ENCODE results near the gene HDAC9. TPM values are rescaled to one million over a fixed set of nuclear protein-coding genes. Genes with fewer than 3 reads are reported as not detected.

Gene HDAC9
- total RNA-seq, 4 donors from 2014 or later = 63.0 to 130 (median 107) TPM

- DNase-seq (ENCODE audit: extremely low spot score) = no peak
- WGBS = 80% methylated on average over 2 of the region's 2 CpGs
- intact Hi-C loops (cut with DNase I) = no loop called here
Measured at GRCh38 chr7:18675579-18675978, 180.0 kb downstream of the HDAC9 start.

GRCh38 chr7:18679261-18679660, 183.7 kb downstream of the HDAC9 start:
- 100% methylated on average over 1 of the region's 1 CpG for WGBS
- Histone ChIP-seq H3K27ac (replicated peaks in 1 of 4) (no peak overlapping the region), H3K27me3 (no peaks in the 10 kb centered on the region), H3K4me3 (no peak overlapping the region), H3K9me3 (no peaks in the 10 kb centered on the region), H3K36me3 (no peaks in the 10 kb centered on the region), H3K4me1 (no peaks in the 10 kb centered on the region)
- DNase-seq (ENCODE audit: extremely low spot score) = no peak
- TF ChIP-seq EP300 (IDR thresholded peaks at IDR 0.05) (no peak), CTCF (IDR thresholded peaks at IDR 0.05) (no peak), POLR2A (IDR thresholded peaks at IDR 0.05; ENCODE audit: low read depth) (no peak)
- intact Hi-C loops (cut with DNase I) = no loop called here

More at GRCh38 chr7:18675579-18675978, 180.0 kb downstream of the HDAC9 start:
- Histone ChIP-seq H3K9me3 (no peaks in the 10 kb centered on the region), H3K4me1 (no peaks in the 10 kb centered on the region), H3K36me3 (no peaks in the 10 kb centered on the region), H3K4me3 (no peak overlapping the region), H3K27me3 (no peaks in the 10 kb centered on the region), H3K27ac (replicated peaks in 1 of 4) (no peak overlapping the region)
- TF ChIP-seq EP300 (IDR thresholded peaks at IDR 0.05) (no peak), CTCF (IDR thresholded peaks at IDR 0.05) (no peak), POLR2AphosphoS5 (IDR thresholded peaks at IDR 0.05) (no peak), POLR2A (IDR thresholded peaks at IDR 0.05; ENCODE audit: low read depth) (no peak)

GRCh38 chr7:18680576-18680975, 185.0 kb downstream of the HDAC9 start:
- 70% methylated on average over 2 of the region's 2 CpGs for WGBS
- Histone ChIP-seq H3K36me3 (no peaks in the 10 kb centered on the region), H3K4me3 (no peak overlapping the region), H3K27ac (replicated peaks in 1 of 4) (no peak overlapping the region), H3K9me3 (no peaks in the 10 kb centered on the region), H3K4me1 (no peaks in the 10 kb centered on the region), H3K27me3 (no peaks in the 10 kb centered on the region)
- no peak for DNase-seq (ENCODE audit: extremely low spot score)
- intact Hi-C loops (cut with DNase I) = no loop called here
- TF ChIP-seq POLR2AphosphoS5 (IDR thresholded peaks at IDR 0.05) (no peak), CTCF (IDR thresholded peaks at IDR 0.05) (no peak), EP300 (IDR thresholded peaks at IDR 0.05) (no peak), POLR2A (IDR thresholded peaks at IDR 0.05; ENCODE audit: low read depth) (no peak)

- H3K36me3 ChIP-seq = no peaks in the 10 kb centered on the region
- no peaks in the 10 kb centered on the region for H3K4me1 ChIP-seq
- no peaks in the 10 kb centered on the region for H3K27me3 ChIP-seq
- no peak for DNase-seq (ENCODE audit: extremely low spot score)
- intact Hi-C loops (cut with DNase I) = no loop called here
- WGBS = 65% methylated on average over 1 of the region's 1 CpG
- no peak overlapping the region for H3K4me3 ChIP-seq
- TF ChIP-seq POLR2AphosphoS5 (IDR thresholded peaks at IDR 0.05) = no peak
- no peak for TF ChIP-seq POLR2A (IDR thresholded peaks at IDR 0.05; ENCODE audit: low read depth)
- no peak for TF ChIP-seq EP300 (IDR thresholded peaks at IDR 0.05)
- TF ChIP-seq CTCF (IDR thresholded peaks at IDR 0.05) = no peak
- no peak overlapping the region for H3K27ac ChIP-seq (replicated peaks in 1 of 4)
- H3K9me3 ChIP-seq = no peaks in the 10 kb centered on the region
Measured at GRCh38 chr7:18684916-18685315, 189.4 kb downstream of the HDAC9 start.

- no peak overlapping the region for H3K4me3 ChIP-seq
- intact Hi-C loops (cut with DNase I) = no loop called here
- no peaks in the 10 kb centered on the region for H3K27me3 ChIP-seq
- no peaks in the 10 kb centered on the region for H3K9me3 ChIP-seq
- H3K4me1 ChIP-seq = no peaks in the 10 kb centered on the region
- TF ChIP-seq POLR2AphosphoS5 (IDR thresholded peaks at IDR 0.05) (no peak), EP300 (IDR thresholded peaks at IDR 0.05) (no peak), CTCF (IDR thresholded peaks at IDR 0.05) (no peak), POLR2A (IDR thresholded peaks at IDR 0.05; ENCODE audit: low read depth) (no peak)
- H3K36me3 ChIP-seq = no peaks in the 10 kb centered on the region
- no peak overlapping the region for H3K27ac ChIP-seq (replicated peaks in 1 of 4)
- no peak for DNase-seq (ENCODE audit: extremely low spot score)
Measured at GRCh38 chr7:18685971-18686370, 190.4 kb downstream of the HDAC9 start.
